GM23338 (cell line): ENCODE data around the gene SMIM5. TPM values are rescaled to one million over a fixed set of nuclear protein-coding genes. Genes with fewer than 3 reads are reported as not detected.

Source experiments
- ATAC-seq: fragments of 200-7000 bp; cut with Tn5 transposase; 3 replicates; pipeline ENCODE4 v1.9.1; 2020
- DNase-seq: peaks from one replicate; pipeline ENCODE4 v3.0.0-alpha.2; 2015; ENCODE audit warnings: low spot score
- H2AFZ ChIP-seq: fragments of 200-600 bp; sonication (generic); 2 replicates; pipeline ENCODE4 v1.8.0; 2016; ENCODE audit warnings: antibody characterized with exemption, mild to moderate bottlenecking, moderate library complexity
- H3F3A ChIP-seq: fragments of 200-600 bp; sonication (generic); replicated peaks from 2 replicates; pipeline ENCODE4 v1.8.0; 2017; ENCODE audit warnings: antibody characterized with exemption, mixed run types, low read depth
- H3K27ac ChIP-seq: fragments of 200-600 bp; sonication (generic); 2 replicates; pipeline ENCODE4 v1.6.1; 2016; ENCODE audit warnings: low read depth
- H3K27me3 ChIP-seq: fragments of 200-600 bp; sonication (generic); 2 replicates; pipeline ENCODE4 v1.8.0; 2016; ENCODE audit warnings: mild to moderate bottlenecking, mixed run types, moderate library complexity; ENCODE audit not compliant: insufficient read depth
- H3K36me3 ChIP-seq: fragments of 200-600 bp; sonication (generic); 2 replicates; pipeline ENCODE4 v1.8.0; 2016; ENCODE audit warnings: mild to moderate bottlenecking; ENCODE audit not compliant: insufficient read depth
- H3K4me1 ChIP-seq: fragments of 200-600 bp; sonication (generic); 2 replicates; pipeline ENCODE4 v1.8.0; 2016; ENCODE audit warnings: mild to moderate bottlenecking, moderate library complexity; ENCODE audit not compliant: insufficient read depth
- H3K4me2 ChIP-seq: fragments of 200-600 bp; sonication (generic); 2 replicates; pipeline ENCODE4 v1.7.1; 2017; ENCODE audit warnings: mixed run types
- H3K4me3 ChIP-seq: fragments of 200-600 bp; sonication (generic); 2 replicates; pipeline ENCODE4 v1.6.1; 2016; ENCODE audit warnings: mixed run types
- H3K79me2 ChIP-seq: fragments of 200-600 bp; sonication (generic); replicated peaks from 2 replicates; pipeline ENCODE4 v1.8.0; 2017; ENCODE audit warnings: mild to moderate bottlenecking; ENCODE audit not compliant: insufficient read depth
- H3K9me2 ChIP-seq: fragments of 200-600 bp; sonication (generic); 2 replicates; pipeline ENCODE4 v1.8.0; 2017; ENCODE audit not compliant: insufficient read depth
- H4K20me1 ChIP-seq: fragments of 200-600 bp; sonication (generic); replicated peaks from 2 replicates; pipeline ENCODE4 v1.8.0; 2017; ENCODE audit warnings: mild to moderate bottlenecking; ENCODE audit not compliant: insufficient read depth
- H3K27ac Mint-ChIP-seq: 2 replicates; pipeline ENCODE4 v1.8.0; 2020; ENCODE audit warnings: inconsistent platforms, mild to moderate bottlenecking, moderate library complexity, mixed read lengths
- H3K27me3 Mint-ChIP-seq: 3 replicates; pipeline ENCODE4 v1.8.0; 2022; ENCODE audit warnings: low read depth, mild to moderate bottlenecking, moderate library complexity, mixed read lengths, inconsistent platforms; ENCODE audit not compliant: insufficient read depth, poor library complexity
- H3K36me3 Mint-ChIP-seq: 3 replicates; pipeline ENCODE4 v1.8.0; 2021; ENCODE audit warnings: low read depth, mild to moderate bottlenecking, inconsistent platforms, moderate library complexity, mixed read lengths
- H3K4me1 Mint-ChIP-seq: 3 replicates; pipeline ENCODE4 v1.8.0; 2020; ENCODE audit warnings: mild to moderate bottlenecking, inconsistent platforms, mixed read lengths
- H3K4me3 Mint-ChIP-seq: 3 replicates; pipeline ENCODE4 v1.8.0; 2021; ENCODE audit warnings: moderate library complexity, mild to moderate bottlenecking, inconsistent platforms, mixed read lengths
- H3K9me3 Mint-ChIP-seq: 3 replicates; pipeline ENCODE4 v1.8.0; 2020; ENCODE audit warnings: moderate library complexity, mild to moderate bottlenecking, inconsistent platforms, mixed read lengths
- EZH2phosphoT487 ChIP-seq: fragments of 200-600 bp; sonication (generic); IDR thresholded peaks from one replicate; pipeline ENCODE4 v1.8.1; 2018; ENCODE audit warnings: antibody characterized with exemption; ENCODE audit not compliant: unreplicated experiment
- JUNB ChIP-seq: IDR thresholded peaks from one replicate; pipeline ENCODE4 v1.6.1; 2016; ENCODE audit warnings: antibody characterized with exemption; ENCODE audit not compliant: unreplicated experiment
- NANOG ChIP-seq: IDR thresholded peaks from 2 replicates; pipeline ENCODE4 v1.6.1; 2016; ENCODE audit warnings: antibody characterized with exemption, borderline replicate concordance
- STAT1 ChIP-seq: IDR thresholded peaks from one replicate; pipeline ENCODE4 v1.6.1; 2016; ENCODE audit warnings: antibody characterized with exemption; ENCODE audit not compliant: unreplicated experiment
- ZNF114 ChIP-seq: fragments of 250-450 bp; sonication (Bioruptor Pico); IDR thresholded peaks from 2 replicates; pipeline ENCODE4 v1.5.0; 2020; ENCODE audit warnings: mild to moderate bottlenecking, moderate library complexity
- ZNF331 ChIP-seq: fragments of 250-450 bp; sonication (Bioruptor Pico); IDR thresholded peaks from 2 replicates; pipeline ENCODE4 v1.5.0; 2020; ENCODE audit warnings: low read depth, mild to moderate bottlenecking, moderate library complexity
- polyA plus RNA-seq: library from polyadenylated mRNA; unstranded; fragments of >200 nt; fragmentation: Nextera tagmentation; extraction: Ambion mirVana; gene quantifications from 2 replicates; pipeline ENCODE4 v1.2.1, GENCODE V29; 2016
- total RNA-seq: library from RNA; depleted of rRNA; stranded (reverse); fragments of >200 nt; shearing (Covaris generic); gene quantifications from 2 replicates; pipeline ENCODE4 v1.2.3, GENCODE V29; 2014
- TF ChIP-seq, protein P1 (sequence below), 2 experiments: fragments of 200-600 bp in 1 of 2; sonication (generic) in 1 of 2; conservative IDR thresholded peaks; 2 replicates each; pipeline versions ENCODE4 v1.5.1 to v1.6.1; 2016 to 2017; ENCODE audit warnings: antibody characterized with exemption in 2 of 2, low read depth in 2 of 2, mild to moderate bottlenecking in 2 of 2, moderate library complexity in 1 of 2
- TF ChIP-seq, protein P2 (sequence below): IDR thresholded peaks from 2 replicates; pipeline ENCODE4 v1.6.1; 2016; ENCODE audit warnings: antibody characterized with exemption

Gene SMIM5
- total and polyA plus RNA-seq, 2 experiments from 2014 or later: 0.16 TPM; not detected in 1

DNA sequence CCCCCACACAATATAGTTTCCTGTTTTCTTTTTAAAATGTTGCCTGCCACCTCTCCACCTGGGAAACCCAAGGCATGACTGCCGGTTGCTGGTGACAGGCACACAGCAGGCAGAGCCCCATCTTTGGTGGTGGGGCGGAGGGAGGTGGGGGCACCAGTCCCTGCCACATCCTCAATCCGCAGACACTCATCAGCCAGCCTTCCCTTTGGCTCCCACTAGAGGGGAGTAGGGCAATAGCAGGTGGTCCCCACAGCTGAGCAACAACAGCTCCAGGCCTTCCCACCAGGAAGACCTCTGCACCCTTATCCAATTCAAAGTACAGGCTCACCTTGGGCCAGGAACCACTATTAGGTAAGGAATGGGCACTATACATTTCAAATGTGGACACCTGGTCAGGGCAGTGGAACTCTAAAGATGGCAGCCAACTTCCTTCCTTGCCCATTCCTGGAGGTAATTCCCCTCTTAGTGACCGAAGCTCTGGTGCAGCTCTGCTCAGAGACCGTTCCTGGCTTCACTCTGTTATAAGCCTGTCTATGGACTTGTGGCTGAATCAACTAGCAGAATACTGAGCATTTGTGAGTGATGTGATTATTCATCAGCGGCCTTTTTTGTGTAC lies 19.8 kb downstream of the SMIM5 start:
- Mint-ChIP-seq H3K9me3 (no peaks in the 10 kb centered on the region), H3K4me1 (no peaks in the 10 kb centered on the region; the same call in 2 of the 3 replicates), H3K4me3 (no peak overlapping the region), H3K36me3 (peaks cover 46% of the 10 kb centered on the region), H3K27me3 (no peaks in the 10 kb centered on the region), H3K27ac (no peak overlapping the region)
- Histone ChIP-seq H3K4me1 (no peaks in the 10 kb centered on the region; the same call in 1 of the 2 replicates), H3K9me2 (no peaks in the 10 kb centered on the region), H2AFZ (no peak overlapping the region), H3K27me3 (no peaks in the 10 kb centered on the region), H3K4me2 (no peak overlapping the region), H4K20me1 (no peaks in the 10 kb centered on the region), H3F3A (0 out of 2 replicates have a peak, but pooled peaks cover 3% of the 10 kb centered on the region), H3K4me3 (no peak overlapping the region), H3K36me3 (no peaks in the 10 kb centered on the region; the same call in 1 of the 2 replicates), H3K79me2 (no peaks in the 10 kb centered on the region), H3K27ac (no peak overlapping the region)
- peak; percentile 84 for DNase-seq
- TF ChIP-seq, protein P1, sequence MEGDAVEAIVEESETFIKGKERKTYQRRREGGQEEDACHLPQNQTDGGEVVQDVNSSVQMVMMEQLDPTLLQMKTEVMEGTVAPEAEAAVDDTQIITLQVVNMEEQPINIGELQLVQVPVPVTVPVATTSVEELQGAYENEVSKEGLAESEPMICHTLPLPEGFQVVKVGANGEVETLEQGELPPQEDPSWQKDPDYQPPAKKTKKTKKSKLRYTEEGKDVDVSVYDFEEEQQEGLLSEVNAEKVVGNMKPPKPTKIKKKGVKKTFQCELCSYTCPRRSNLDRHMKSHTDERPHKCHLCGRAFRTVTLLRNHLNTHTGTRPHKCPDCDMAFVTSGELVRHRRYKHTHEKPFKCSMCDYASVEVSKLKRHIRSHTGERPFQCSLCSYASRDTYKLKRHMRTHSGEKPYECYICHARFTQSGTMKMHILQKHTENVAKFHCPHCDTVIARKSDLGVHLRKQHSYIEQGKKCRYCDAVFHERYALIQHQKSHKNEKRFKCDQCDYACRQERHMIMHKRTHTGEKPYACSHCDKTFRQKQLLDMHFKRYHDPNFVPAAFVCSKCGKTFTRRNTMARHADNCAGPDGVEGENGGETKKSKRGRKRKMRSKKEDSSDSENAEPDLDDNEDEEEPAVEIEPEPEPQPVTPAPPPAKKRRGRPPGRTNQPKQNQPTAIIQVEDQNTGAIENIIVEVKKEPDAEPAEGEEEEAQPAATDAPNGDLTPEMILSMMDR (conservative IDR thresholded peaks at IDR 0.05; ENCODE audit: low read depth in 2 of 2): peak; percentile 82 to 90
- TF ChIP-seq ZNF114 (CRISPR knock-in tag) (no peak), JUNB (no peak)
- ATAC-seq: peak; percentile 100

DNA sequence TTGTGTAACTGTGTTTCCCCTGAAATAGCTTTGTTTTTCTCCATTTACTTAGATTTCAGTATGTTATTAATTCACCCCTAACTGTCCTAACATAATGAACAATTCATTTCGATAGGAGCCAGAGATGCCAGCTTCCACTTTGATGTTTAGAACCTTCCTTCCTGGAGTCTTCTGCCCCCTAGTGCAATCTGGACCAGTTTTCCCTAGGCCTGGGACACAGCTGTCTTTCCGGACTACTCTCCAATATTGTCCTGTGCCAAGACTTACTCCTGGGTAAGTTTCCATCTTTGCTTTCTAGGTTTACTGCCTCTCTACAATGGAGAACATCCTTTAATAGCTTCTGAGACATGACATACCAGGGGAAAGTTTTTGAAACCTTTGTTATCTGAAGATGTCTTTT lies 20.9 kb downstream of the SMIM5 start:
- no peaks in the 10 kb centered on the region for H3K27me3 ChIP-seq
- H3K27ac Mint-ChIP-seq: no peak overlapping the region
- H3K4me3 Mint-ChIP-seq: no peak overlapping the region
- TF ChIP-seq STAT1: no peak
- no peak for TF ChIP-seq NANOG
- no peak for TF ChIP-seq JUNB
- TF ChIP-seq, protein P1 (conservative IDR thresholded peaks at IDR 0.05; ENCODE audit: low read depth in 2 of 2): peak in 1 of 2 experiments; percentile 24; a peak in 2 of 4 replicates
- TF ChIP-seq EZH2phosphoT487: no peak
- TF ChIP-seq, protein P2, sequence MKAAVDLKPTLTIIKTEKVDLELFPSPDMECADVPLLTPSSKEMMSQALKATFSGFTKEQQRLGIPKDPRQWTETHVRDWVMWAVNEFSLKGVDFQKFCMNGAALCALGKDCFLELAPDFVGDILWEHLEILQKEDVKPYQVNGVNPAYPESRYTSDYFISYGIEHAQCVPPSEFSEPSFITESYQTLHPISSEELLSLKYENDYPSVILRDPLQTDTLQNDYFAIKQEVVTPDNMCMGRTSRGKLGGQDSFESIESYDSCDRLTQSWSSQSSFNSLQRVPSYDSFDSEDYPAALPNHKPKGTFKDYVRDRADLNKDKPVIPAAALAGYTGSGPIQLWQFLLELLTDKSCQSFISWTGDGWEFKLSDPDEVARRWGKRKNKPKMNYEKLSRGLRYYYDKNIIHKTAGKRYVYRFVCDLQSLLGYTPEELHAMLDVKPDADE: no peak
- no peak for TF ChIP-seq ZNF331 (CRISPR knock-in tag)
- H3K36me3 Mint-ChIP-seq: peaks cover 44% of the 10 kb centered on the region
- no peaks in the 10 kb centered on the region for H3K36me3 ChIP-seq
- H4K20me1 ChIP-seq: no peaks in the 10 kb centered on the region
- H3K4me1 ChIP-seq: no peaks in the 10 kb centered on the region; the same call in 1 of the 2 replicates
- 0 out of 2 replicates have a peak, but pooled peaks cover 3% of the 10 kb centered on the region for H3F3A ChIP-seq
- ATAC-seq: no peak
- H2AFZ ChIP-seq: no peak overlapping the region
- no peaks in the 10 kb centered on the region for H3K27me3 Mint-ChIP-seq
- H3K9me3 Mint-ChIP-seq: no peaks in the 10 kb centered on the region
- H3K4me3 ChIP-seq: no peak overlapping the region
- no peak overlapping the region for H3K4me2 ChIP-seq
- no peaks in the 10 kb centered on the region for H3K79me2 ChIP-seq
- no peak for DNase-seq
- no peaks in the 10 kb centered on the region for H3K9me2 ChIP-seq
- H3K27ac ChIP-seq: no peak overlapping the region
- no peaks in the 10 kb centered on the region; the same call in 2 of the 3 replicates for H3K4me1 Mint-ChIP-seq
